CD4-positive, alpha-beta T cell treated with Interleukin-21 for 1 hour (primary cell): ENCODE measurements around the gene TMEM208.

ENCODE experiments used
- DNase-seq: peaks from one replicate; pipeline ENCODE4 v3.0.0-alpha.2; 2020

The TMEM208 gene

DNA sequence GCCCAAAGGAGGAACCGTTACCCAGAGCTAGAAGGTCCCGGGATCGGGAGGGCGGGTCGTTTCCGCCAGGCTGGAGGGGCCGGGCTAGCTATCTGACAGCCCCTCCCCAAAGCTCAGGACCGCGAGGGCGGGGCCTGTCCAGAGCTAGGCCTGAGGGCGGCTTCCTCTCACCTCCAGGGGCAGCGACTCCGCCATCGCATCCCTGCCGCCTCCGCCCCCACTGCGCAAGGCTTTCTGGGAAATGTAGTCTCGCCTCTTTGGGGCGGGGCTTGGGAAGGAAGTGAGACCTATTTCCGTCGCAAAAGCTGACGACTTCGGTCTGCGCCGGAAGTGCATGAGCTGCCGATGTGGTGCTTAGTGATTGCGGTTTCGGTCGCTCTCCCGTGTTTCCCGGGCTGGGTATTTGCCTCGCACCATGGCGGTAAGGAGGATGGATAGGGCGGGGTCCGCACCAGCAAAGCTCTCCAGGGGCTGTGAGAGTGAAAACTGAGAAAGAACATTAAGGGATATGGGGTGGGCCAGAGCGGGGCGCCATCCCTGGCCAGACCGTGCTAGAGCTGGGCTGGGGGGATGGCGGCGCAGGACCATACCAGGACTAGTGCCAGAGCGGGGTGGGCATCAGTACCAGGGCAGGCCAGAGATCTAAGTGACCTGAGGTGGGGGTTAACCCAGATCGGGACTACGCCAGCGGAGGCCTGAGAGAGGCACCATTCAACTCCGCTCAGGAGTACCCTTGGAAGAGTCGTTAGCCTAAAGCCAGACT, at the start of gene TMEM208:
Gene TMEM208, plus strand, starts transcription at position 327 of the 763 bp plus-strand sequence. Its CDS starts 89 bp downstream, at position 416.
- DNase-seq, result peak; percentile 98

DNA sequence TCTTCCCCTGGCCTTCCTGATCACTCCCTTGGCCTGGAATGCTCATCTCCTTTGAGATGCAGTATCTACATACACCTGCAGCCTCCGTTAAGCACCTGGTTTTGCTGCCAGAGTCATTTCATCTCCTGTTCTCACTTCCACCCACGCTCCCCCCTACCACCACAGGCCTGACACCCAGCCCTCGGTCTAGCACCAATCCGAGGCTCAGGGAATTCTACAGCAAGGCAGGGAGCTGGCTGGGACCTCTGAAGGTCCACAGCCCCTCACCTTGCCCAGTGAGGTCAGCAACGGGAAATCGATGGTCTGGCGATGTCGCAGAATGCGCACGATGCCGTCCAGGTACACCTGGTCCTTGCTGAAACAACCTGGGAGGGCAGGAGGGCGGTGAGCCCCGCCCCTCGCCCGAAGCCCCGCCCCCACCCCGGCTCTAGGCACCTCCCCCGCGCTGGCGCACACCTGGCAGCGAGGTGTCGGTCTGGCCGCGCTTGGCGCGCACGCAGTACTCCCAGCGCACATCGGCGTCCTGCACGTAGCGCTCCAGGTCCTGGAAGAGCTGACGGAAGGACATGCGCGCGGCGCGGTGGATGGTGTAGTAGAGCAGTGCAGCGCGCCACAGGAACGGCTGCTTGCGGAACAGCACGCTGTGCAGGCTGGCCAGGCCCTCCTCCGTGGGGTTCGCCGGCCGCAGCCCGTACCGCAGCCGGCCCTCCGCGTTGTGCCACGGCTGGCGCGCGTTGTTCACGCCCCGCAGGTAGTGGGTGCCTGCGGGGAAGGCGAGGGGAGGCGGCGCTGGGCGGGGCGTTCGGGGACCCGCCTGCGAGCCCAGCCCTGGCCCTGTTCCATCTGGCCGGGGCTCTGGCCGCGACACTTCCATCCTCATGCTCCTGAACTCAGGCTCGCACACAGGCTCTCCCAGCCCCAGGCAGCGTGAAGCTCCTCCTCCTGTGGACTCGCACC, 48.9 kb upstream of the TMEM208 start:
- peak; percentile 76 for DNase-seq

DNA sequence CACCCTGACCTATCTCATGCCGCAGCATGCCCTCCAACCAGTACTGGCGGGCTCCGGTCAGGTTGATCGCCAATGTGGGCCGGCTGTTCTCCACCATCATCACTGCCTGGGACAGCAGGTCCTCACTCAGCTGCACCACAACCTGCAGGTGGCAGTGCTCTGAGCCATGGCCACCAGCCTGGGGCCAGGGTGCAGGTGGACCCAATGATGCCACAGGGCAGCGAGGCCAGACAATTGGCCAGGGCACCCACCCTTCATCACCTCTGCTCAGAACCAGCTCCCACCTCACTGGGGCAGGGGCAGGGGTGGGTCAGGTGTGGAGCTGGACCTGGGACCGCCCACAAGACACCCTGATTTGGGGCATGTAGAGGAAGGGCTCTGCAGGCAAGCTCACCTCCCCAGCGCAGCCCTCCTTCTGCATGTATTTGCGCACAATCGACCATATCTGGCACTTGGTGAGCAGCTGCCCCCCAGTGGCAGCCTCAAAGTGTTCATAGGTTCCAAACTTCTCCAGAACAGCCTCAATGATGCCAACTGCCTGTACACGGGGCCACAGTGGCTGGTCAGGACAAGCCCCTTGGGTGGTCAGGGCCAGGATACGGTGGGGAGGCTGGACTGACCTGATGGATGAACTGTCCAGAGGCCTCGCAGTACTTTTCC, 47.4 kb upstream of the TMEM208 start:
- DNase-seq, result no peak

DNA sequence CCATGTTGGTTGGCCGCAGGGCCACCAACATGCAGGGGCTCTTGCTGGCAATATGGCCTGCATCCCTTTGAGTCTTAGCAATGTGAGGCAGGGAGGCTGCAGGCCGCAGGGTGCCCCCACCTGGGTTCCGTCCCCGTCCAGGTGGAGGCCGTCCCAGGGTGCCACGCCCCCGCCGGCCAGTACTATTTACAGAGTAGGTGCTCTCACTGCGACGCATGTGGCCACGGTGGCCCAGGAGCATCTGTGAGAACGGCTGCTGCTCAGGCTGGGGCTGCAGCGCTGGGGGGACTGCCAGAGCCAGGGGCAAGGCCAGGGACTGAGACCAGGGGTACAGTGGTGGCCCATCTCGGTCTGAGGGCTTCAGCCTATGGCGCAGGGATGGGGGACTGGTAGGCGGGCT, 46.8 kb upstream of the TMEM208 start:
- DNase-seq, result no peak

DNA sequence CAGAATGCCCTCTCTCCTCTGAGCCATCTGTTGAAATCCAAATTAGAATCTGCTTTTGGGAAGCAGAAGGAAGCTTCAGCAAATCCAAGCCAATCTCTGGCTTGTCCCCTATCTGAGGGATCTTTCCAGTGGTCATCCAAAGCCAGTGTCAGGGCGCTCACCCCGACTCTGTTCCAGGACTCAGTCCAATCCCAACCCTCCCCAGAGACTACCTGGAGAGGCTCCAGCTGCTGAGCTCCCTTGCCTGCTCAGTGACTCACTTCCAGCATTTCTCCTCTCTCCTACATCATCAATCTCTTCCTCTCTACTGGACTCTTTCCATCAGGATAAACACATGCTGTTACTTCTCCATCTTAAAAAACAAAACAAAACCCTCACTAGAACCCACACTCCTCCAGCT, 45.6 kb upstream of the TMEM208 start:
- no peak for DNase-seq

DNA sequence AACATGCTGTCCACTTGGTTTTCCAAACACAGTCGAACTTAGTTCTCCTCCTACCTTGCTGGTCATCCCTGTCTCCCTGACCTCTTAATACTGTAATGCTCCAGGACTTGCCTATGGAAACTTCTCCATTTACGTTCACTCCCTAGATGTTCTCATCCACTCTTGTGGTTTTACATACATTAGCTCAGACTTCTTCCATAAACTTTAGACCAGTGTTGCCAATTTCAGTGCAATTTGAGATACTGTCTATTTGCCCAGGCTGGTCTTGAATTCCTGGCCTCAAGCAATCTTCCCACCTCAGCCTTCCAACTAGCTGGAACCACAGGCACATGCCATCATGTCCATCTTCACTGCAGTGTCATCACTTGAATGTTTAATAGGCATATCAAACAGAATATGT, 44.6 kb upstream of the TMEM208 start:
- no peak for DNase-seq

DNA sequence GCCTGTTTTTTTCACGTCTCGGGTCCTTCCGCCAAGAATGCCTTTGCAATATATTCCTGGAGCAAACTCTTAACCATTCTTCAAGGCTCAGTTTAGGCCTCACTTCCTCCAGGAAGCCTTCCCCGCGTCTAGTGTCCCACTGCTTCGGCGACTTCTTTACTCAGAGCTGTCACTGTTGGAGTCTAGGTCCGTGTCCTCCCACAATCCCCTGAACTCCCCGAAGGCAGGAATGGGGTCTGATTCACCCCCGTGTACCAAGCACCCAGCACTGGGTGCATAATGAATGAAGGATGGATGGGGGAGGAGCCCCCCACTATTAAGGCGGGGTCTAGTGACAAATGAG, 43.7 kb upstream of the TMEM208 start:
- no peak for DNase-seq

DNA sequence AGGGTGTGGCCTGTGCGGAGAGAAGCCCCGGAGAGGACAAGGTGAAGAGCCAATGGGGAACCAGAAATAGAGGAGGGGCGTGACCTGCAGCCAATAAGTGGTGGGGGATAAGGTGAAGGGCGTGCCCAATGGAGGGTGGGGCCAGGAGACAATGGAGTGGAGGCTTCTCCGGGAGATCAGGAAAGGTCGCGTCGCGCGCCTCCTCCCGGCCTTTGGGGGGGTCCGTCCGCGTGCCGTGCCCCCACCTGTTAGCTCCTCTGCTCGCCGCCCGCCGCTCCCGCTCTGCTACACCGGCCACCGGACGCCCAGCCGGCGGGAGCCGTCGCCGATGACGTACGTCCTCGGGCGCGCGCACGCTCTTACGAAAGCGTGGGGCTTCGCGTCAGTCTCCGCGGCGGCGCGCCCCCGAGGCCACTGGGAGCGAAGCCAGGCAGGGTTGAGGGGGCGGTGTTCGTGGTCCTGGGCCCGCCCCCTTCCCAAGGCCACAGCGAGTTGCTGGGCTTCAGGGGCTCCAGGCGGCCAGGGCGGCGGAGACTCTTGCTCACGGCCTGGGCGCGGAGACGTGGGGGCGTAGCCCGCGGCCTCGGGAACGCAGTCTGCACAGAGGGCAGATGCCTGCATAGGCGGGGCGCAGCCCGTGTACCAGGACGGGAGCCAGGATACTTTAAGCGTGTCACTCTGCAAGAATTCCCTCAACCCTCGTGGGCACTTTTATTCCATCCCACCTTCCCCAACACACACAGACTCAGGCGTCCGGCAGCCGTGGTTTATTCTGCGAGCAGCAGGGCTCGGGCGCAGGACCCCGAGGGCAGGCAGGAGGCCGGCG, 43.1 kb upstream of the TMEM208 start, which contains the start of gene MATCAP1:
Gene MATCAP1, minus strand, starts transcription at position 337 of the 826 bp plus-strand sequence. CDS start 3,353 bp downstream, outside the sequence.
- peak; percentile 97 for DNase-seq

DNA sequence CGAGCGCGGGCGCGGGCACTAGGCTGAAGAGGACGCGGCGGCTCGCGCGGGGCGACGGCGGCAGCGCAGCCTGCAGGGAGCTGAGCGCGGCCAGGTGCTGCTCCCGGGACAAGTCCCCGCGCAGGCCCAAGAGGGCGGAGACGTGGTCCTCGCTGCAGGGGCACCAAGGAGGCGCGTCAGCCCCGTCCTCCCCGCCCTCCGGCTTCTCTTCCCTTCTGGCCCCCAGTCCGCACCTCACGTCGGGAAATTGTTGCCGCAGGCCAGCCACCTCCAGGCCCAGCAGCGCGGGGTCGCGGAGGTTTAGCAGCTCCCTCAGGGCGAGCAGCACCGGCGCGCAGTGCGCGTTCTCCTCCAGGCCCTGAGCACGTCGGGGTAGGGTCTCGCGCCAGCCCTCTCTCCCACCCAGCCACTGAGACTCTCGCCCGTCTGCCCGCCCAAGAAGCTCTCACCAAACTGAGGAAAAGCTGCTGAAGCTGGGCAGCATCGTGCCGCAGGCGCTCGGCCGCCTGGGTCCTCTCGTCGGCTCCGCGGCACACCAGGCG, 42.4 kb upstream of the TMEM208 start:
- DNase-seq, result peak; percentile 28

DNA sequence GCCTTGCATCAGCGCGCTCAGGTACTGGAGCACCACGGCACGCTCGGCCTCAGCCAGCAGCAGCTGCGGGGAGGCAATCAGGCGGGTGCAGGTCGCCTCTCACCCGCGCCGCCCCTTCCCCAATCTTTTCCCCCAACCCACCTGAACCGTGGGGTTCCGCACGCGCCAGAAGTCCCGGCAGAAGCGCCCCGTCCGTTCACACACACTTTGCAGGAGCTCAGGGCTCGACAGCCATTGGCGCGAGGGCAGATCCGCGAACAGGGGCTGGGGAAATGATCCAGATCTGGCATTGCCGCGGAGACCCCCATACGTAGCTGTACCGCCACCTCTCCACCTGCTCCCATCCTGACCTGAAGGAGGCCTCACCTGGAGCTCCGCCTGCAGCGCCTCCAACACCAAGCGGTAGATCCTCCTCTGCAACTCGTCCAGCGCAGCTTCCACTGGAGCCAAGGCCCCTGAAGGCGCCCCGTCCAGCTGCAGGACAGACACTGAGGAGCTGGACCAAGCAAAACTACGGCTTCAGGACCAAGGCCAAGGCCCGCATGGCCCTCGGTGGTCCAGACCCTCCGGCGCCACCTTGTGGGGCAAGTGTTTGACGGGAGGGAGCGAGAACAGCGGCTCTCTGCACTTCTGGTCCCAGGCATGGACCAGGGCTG, 41.8 kb upstream of the TMEM208 start:
- peak; percentile 86 for DNase-seq

DNA sequence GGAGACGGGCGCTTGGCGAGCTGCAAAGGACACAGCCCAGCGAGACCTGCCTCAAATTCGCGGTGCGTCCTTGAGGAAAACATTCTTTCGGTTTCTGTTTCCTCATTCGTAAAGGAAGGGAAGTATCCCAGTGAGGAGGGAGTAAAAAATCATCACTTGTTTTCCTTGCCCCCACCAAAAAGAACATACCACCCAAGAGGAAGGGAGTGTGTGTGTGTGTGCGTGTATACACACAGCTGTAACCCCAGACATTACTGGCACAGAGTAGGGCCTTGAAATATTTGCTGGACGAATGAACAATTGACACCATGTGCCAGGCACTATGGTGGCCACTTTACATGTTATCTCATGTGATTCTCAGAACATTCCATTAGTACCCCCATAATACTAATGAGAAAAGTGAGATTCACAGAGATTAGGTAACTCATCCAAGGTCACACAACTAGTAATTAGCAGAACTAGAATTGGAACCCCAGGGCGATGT, 41.2 kb upstream of the TMEM208 start:
- no peak for DNase-seq

DNA sequence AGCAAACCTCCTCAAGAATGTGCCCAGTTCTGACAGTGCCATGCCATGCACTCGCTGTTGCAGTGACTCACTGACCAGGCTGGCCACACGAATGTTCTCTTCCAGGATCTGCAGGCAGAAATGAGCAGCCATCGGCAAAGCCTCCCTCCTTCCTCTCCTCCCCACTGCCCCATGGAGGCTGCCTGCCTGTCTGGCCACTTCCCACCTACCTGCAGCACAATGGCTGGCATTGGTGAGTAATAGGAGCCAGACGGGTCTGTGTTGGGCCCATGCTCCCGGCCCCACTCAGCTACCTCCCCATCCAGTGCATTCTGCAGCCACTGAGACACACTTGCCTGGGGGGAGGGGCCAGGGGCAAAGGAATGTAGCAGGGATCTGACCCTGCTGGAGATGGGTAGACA, 40.4 kb upstream of the TMEM208 start:
- DNase-seq, result no peak

DNA sequence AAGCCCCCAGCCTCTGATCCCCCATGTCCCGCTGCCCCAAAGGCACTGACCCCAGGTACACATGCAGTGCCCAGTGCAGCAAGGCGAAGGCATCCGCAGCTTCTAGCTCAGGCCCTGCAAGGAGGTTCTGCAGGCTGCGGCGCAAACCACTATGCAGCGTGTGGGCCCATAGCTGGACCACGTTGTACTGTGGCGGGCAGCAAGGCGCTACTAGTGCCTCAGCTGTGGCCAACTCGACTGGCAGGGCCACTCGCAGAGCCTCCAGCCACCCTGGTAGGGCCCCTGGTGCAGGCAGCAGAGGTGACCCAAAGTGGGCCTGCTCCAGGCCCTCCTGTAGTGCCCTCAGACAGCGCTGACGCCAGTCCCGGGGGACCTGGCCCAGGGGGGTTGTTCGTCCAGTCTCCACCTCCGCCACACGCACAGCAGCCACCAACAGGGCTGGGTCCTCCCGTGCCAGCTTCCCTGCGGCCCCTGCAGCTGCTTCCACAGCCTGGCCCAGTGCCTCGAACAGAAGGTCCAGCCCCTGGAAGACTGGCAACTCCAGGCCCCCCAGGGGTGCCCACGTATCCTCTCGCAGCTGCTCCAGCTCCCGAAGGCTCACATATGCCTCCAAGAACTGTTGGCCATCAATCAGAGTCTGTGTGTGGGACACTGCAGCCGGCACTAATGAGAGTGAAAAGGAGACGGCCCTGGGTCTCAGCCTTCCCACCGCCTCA, 39.6 kb upstream of the TMEM208 start:
- DNase-seq, result no peak

DNA sequence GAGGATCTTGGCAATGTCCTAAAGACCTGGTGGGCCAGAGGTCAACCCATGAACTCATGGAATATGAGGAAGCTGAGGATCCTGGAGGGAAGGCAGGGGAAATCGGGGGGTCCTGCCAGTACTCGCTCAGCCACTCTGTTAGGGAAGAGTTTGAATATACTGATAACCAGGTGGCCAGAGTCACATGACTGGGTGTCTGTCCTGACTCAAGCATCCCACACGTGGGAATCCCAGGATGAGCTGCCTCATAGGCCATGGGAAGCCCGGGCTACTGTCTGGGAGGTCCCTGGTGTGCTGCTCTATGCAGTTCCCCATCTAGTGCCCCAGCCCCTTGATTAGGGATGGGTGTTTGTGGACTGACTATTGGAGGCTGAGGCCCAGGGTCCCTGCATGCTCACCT, 38.6 kb upstream of the TMEM208 start:
- no peak for DNase-seq

DNA sequence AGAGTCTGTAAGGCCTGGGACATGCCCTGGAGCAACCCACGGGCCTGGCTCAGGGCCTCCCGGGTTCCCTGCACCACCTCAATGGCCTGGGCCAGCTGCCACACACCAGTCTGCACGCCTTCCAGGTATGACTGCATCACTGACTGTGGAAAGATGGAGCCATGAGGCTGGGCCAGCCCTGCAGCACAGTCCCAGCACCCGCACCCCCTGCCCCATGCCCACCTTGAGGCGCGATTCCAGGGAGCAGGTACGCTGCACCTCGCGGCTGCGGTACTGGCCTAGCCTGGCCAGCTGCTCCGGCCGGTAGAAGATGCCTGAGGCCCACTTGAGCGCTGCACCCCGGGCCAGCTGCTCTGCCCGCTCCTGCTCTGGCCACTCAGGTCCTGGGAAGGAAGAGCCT, 38.1 kb upstream of the TMEM208 start:
- DNase-seq, result no peak

DNA sequence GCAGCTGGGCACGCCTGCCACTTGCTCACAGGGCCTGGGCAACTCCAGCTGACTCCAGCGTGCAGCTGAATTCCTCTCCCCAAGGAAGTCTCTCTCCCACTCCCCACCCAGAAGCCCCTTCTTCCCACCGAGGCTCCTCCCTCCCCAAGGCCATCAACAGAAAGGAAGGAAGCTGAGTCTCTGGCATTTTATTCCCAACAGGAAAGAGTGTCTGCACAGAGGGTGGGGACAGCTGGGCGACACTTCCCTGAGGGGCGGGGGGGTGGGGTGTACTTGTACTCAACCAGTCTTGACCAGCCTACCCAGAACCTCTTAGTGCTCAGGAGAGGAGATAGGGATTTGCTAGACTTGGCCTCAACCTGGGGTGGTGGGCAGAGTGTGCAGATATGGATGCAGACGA, 36.9 kb upstream of the TMEM208 start, which contains the start of gene EXOC3L1:
Gene EXOC3L1, minus strand, starts transcription at position 96 of the 400 bp plus-strand sequence. CDS start 460 bp downstream, outside the sequence.
- no peak for DNase-seq

DNA sequence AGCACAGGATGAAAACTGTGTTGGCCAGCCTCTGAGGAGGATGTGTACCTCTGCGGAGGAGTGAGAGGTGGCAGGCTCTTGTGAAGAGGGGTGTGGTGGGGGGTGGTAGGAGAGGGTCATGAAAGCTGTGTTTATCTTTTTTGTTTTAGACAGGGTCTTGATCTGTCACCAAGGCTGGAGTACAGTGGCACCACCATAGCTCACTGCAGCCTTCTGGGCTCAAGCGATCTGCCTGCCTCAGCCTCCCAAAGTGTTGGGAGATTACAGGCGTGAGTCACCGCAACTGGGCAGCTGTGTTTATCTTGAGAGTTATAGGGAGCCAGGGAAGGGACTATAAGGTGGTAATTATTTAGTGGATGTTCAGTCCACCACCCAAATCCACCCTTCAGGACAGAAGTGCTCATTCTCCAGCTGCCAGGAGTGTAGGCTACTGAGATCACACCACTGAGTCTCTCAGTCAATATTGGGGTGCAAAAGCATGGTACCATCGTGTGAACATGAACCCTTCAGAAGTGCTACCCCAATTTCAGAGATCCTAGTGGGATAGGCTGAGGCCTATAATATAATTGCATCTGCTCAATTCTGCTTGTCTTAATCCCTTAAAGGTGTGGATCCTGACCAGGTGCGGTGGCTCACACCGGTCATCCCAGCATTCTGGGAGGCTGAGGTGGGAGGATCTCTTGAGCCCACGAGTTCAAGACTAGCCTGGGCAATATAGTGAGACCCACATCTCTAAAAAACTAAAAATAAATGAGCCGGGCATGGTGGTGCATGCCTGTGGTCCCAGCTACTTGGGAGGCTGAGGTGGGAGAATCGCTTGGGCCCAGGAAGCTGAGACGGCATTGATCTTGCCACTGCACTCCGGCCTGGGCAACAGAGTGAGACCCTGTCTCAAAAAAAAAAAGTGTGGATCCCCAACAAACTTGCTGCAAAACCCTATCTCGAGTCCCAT, 36.2 kb upstream of the TMEM208 start:
- DNase-seq, result no peak

DNA sequence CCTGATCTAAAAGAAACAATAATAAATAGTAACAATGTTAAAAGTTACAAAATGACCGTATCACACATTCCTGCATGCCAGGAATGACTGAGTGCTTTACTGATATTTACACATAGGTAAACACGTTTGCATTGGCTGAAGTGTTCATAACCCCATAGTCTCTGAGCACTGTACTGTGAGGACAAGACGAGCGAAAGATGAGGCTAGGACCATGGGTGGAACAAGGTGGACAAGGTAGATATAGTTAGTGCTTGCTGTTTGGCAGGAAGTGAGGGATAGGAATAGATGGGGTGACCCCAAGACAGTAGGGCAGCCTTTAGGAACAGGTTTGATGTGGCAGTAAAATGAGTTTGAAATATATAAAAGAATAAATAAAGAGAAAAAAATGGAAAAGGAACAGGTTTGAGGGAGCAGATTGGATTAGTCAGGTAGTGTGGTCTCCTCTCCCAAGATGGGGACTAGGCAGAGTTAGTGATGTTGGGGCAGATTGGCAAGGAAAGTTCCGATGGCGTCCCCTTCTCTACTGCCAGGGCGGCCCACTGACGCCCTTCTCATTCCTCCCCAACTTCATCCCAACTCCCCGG, 35.4 kb upstream of the TMEM208 start:
- no peak for DNase-seq
